ENCODE results near the gene TNNI3K. TPM values are rescaled to one million over a fixed set of nuclear protein-coding genes. Genes with fewer than 3 reads are reported as not detected.

Gene TNNI3K
- total RNA-seq, 6 experiments from 2014 or later, result 1.0 TPM; not detected in 5

DNA sequence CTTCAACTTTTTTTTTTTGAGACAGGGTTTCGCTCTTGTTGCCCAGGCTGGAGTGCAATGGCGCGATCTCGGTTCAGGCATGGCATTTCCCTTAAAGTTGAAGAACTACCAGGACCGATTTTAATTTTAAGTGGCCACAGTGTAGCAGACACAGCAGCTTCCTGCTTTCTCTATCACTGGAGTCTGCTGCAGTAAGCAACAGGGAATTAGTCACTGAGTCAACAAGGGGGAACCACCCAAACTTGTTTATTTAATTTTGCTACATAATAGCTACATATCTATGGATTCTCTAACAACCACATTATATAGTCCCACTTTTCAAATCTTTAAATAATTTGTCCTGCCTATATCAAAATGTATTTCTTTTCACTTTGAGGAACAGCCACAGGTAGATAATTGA is 12.5 kb upstream of the TNNI3K start:
- no peaks in the 10 kb centered on the region for H3K36me3 ChIP-seq
- no peak overlapping the region for H3K4me3 ChIP-seq
- H3K27me3 ChIP-seq, result no peaks in the 10 kb centered on the region
- WGBS (ENCODE audit: insufficient coverage, low coverage, low lambda C conversion rate, missing lambda C conversion rate), result 80% methylated on average over 1 of the region's 5 CpGs
- H3K9me3 ChIP-seq, result peaks cover 0 to 3% (median 0%) of the 10 kb centered on the region in 4 donors
- no peak for TF ChIP-seq POLR2A (IDR thresholded peaks at IDR 0.05)
- TF ChIP-seq, protein P1, sequence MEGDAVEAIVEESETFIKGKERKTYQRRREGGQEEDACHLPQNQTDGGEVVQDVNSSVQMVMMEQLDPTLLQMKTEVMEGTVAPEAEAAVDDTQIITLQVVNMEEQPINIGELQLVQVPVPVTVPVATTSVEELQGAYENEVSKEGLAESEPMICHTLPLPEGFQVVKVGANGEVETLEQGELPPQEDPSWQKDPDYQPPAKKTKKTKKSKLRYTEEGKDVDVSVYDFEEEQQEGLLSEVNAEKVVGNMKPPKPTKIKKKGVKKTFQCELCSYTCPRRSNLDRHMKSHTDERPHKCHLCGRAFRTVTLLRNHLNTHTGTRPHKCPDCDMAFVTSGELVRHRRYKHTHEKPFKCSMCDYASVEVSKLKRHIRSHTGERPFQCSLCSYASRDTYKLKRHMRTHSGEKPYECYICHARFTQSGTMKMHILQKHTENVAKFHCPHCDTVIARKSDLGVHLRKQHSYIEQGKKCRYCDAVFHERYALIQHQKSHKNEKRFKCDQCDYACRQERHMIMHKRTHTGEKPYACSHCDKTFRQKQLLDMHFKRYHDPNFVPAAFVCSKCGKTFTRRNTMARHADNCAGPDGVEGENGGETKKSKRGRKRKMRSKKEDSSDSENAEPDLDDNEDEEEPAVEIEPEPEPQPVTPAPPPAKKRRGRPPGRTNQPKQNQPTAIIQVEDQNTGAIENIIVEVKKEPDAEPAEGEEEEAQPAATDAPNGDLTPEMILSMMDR (IDR thresholded peaks at IDR 0.05), result no peak
- H3K4me1 ChIP-seq, result no peaks in the 10 kb centered on the region
- intact Hi-C loops (cut with DNase I), result no loop called here
- DNase-seq, result peak in 1 of 3 donors; percentile 10
- no peak for ATAC-seq
- H3K27ac ChIP-seq, result no peak overlapping the region

DNA sequence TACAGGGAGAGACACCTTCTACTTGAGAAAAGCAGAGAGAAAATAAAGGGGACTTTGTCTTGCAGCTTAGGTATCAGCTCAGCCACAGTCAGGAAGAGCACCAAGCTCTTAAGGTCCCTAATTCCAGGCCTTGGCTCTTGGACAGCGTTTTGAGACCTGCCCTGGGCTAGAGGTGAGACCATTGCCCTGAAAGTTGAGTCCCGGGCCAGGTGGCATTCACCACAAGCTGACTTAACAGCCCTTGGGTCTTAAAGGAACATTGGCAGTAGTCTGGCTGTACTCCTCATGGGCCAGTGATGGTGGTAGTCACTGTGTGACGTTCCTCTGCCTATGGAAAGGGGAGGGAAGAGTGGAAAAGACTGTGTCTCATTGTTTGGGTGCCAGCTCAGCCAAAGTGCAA is 11.7 kb upstream of the TNNI3K start:
- Histone ChIP-seq H3K9me3 (peaks cover 0 to 3% (median 0%) of the 10 kb centered on the region in 4 donors), H3K27ac (no peak overlapping the region), H3K27me3 (no peaks in the 10 kb centered on the region), H3K4me3 (no peak overlapping the region), H3K4me1 (no peaks in the 10 kb centered on the region), H3K36me3 (no peaks in the 10 kb centered on the region)
- intact Hi-C loops (cut with DNase I), result no loop called here
- TF ChIP-seq POLR2A (IDR thresholded peaks at IDR 0.05), result no peak
- TF ChIP-seq, protein P1 (IDR thresholded peaks at IDR 0.05), result no peak
- DNase-seq, result peak in 1 of 3 donors; percentile 20
- WGBS (ENCODE audit: insufficient coverage, low coverage, low lambda C conversion rate, missing lambda C conversion rate), result 25% methylated on average over 1 of the region's 3 CpGs
- no peak for ATAC-seq

DNA sequence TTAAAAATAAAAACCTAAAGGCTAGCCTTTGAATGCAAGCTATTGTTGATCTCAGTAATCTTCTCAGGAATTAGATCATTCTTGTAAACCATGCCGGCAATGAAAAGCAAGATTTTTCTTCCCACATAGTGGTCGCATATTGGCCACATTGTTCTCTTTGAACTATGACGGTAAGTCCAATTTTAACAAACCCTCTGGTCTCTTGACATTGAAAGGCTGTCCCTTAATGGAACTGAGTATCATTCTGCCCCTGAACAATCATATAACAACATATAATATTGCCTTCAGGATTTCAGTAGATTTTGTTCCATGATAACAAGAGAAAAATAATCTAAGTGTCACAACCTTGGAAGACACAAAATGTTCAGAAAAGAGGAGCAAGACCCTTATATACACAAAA is 1.3 kb downstream of the TNNI3K start:
- no peak for ATAC-seq
- DNase-seq, result no peak
- 78% methylated on average over 3 of the region's 3 CpGs for WGBS (ENCODE audit: insufficient coverage, low coverage, low lambda C conversion rate, missing lambda C conversion rate)
- intact Hi-C loops (cut with DNase I), result no loop called here
- Histone ChIP-seq H3K36me3 (no peaks in the 10 kb centered on the region), H3K9me3 (no peaks in the 10 kb centered on the region), H3K27me3 (no peaks in the 10 kb centered on the region), H3K4me3 (no peak overlapping the region), H3K4me1 (no peaks in the 10 kb centered on the region), H3K27ac (no peak overlapping the region)
- TF ChIP-seq, protein P1 (IDR thresholded peaks at IDR 0.05), result no peak
- no peak for TF ChIP-seq POLR2A (IDR thresholded peaks at IDR 0.05)

DNA sequence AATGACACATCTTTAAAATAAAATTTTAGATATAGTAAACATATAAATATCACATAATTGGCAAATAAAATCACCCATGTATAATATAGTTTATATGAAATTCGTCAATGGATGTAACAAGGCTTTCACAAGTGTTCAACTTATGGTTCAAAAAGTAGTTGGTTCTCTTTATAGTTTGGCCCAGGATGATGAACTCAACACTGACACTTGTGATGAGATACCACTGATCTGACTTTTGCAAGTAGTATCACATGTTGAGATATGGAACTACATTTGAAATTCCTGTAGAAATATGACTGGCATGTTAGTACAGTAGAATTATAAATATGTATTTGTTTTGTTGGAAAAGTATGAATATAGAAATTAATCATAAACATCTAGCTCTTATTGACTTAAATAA is 1.8 kb downstream of the TNNI3K start:
- no peak overlapping the region for H3K27ac ChIP-seq
- no peak overlapping the region for H3K4me3 ChIP-seq
- no peak for TF ChIP-seq POLR2A (IDR thresholded peaks at IDR 0.05)
- TF ChIP-seq, protein P1 (IDR thresholded peaks at IDR 0.05), result no peak
- WGBS (ENCODE audit: insufficient coverage, low coverage, low lambda C conversion rate, missing lambda C conversion rate), result 30% methylated on average over 1 of the region's 1 CpG
- H3K9me3 ChIP-seq, result no peaks in the 10 kb centered on the region
- DNase-seq (no peak), ATAC-seq (no peak)
- H3K27me3 ChIP-seq, result no peaks in the 10 kb centered on the region
- H3K36me3 ChIP-seq, result no peaks in the 10 kb centered on the region
- intact Hi-C loops (cut with DNase I), result no loop called here
- H3K4me1 ChIP-seq, result no peaks in the 10 kb centered on the region

DNA sequence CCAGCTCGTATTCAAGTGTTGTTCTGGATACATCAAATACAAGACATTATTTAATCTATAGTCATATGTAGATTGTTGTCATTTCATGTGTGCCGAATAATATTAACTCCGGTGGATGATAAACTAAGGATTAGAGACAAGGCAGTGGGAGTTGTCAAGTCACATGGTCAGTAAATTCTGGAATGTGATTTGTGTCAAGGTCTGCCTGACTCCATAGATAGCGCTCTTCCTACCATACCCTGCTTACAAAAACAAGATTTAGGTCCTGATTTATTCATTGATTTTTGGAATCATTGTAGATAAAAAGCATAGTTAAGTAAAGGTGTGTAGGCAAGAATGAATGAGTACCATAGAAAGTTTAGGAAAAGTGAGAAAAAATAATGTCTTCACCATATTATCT is 2.6 kb downstream of the TNNI3K start:
- no peak for ATAC-seq

More for the DNA sequence above, 2.6 kb downstream of the TNNI3K start:
- H3K27me3 ChIP-seq, result no peaks in the 10 kb centered on the region
- H3K27ac ChIP-seq, result no peak overlapping the region
- no peaks in the 10 kb centered on the region for H3K9me3 ChIP-seq
- WGBS (ENCODE audit: insufficient coverage, low coverage, low lambda C conversion rate, missing lambda C conversion rate), result 74% methylated on average over 4 of the region's 4 CpGs
- no peak for DNase-seq
- intact Hi-C loops (cut with DNase I), result no loop called here
- H3K36me3 ChIP-seq, result no peaks in the 10 kb centered on the region
- no peak for TF ChIP-seq POLR2A (IDR thresholded peaks at IDR 0.05)
- TF ChIP-seq, protein P1 (IDR thresholded peaks at IDR 0.05), result no peak
- H3K4me3 ChIP-seq, result no peak overlapping the region
- H3K4me1 ChIP-seq, result no peaks in the 10 kb centered on the region

All from right lobe of liver (tissue), 6 donors.